Natural killer cell (primary cell): Measurements from ENCODE around the gene COL1A1. TPM values are rescaled to one million over a fixed set of nuclear protein-coding genes. Genes with fewer than 3 reads are reported as not detected.

ENCODE experiments used
- ATAC-seq, 3 donors: fragments of 150-1000 bp in 2 of 3; fragments of 200-7000 bp in 1 of 3; cut with Tn5 transposase; 1 replicate in 1 of 3; 2 replicates in 2 of 3; pipeline ENCODE4 v1.10.0; 2021; ENCODE audit warnings: mild to moderate bottlenecking in 2 of 3, moderate library complexity in 2 of 3
- DNase-seq, 2 donors: peaks; one replicate each; pipeline versions ENCODE4 v3.0.0 to v3.0.0-alpha.2; 2013 to 2021; ENCODE audit warnings: mixed read lengths in 1 of 2
- H3K27ac ChIP-seq: one replicate; pipeline ENCODE4 v1.5.1; 2013; ENCODE audit warnings: mild to moderate bottlenecking, low read length
- H3K27me3 ChIP-seq: one replicate; pipeline ENCODE4 v1.6.1; 2013; ENCODE audit warnings: low read length; ENCODE audit not compliant: control insufficient read depth, insufficient read depth
- H3K36me3 ChIP-seq: one replicate; pipeline ENCODE4 v1.6.1; 2013; ENCODE audit warnings: low read length; ENCODE audit not compliant: control insufficient read depth, insufficient read depth
- H3K4me1 ChIP-seq: one replicate; pipeline ENCODE4 v1.6.1; 2013; ENCODE audit warnings: low read length; ENCODE audit not compliant: control insufficient read depth, insufficient read depth
- H3K4me3 ChIP-seq: one replicate; pipeline ENCODE4 v1.5.1; 2013; ENCODE audit warnings: low read length
- H3K9me3 ChIP-seq: one replicate; pipeline ENCODE4 v1.6.1; 2013; ENCODE audit warnings: low read length; ENCODE audit not compliant: control insufficient read depth, insufficient read depth
- H3K27ac Mint-ChIP-seq, 2 donors: one replicate each; pipeline ENCODE4 v1.8.0; 2022; ENCODE audit warnings: mild to moderate bottlenecking in 2 of 2, mixed read lengths in 2 of 2, moderate library complexity in 1 of 2
- H3K27me3 Mint-ChIP-seq, 2 donors: one replicate each; pipeline ENCODE4 v1.8.0; 2022; ENCODE audit warnings: low read depth in 2 of 2, mixed read lengths in 2 of 2
- H3K36me3 Mint-ChIP-seq: one replicate; pipeline ENCODE4 v1.8.0; 2022; ENCODE audit warnings: mixed read lengths
- H3K4me1 Mint-ChIP-seq, 2 donors: one replicate each; pipeline ENCODE4 v1.8.0; 2022; ENCODE audit warnings: mixed read lengths in 2 of 2
- H3K4me3 Mint-ChIP-seq: one replicate; pipeline ENCODE4 v1.8.0; 2022; ENCODE audit warnings: mild to moderate bottlenecking, moderate library complexity, mixed read lengths
- H3K9me3 Mint-ChIP-seq, 2 donors: one replicate each; pipeline ENCODE4 v1.8.0; 2022; ENCODE audit warnings: mixed read lengths in 2 of 2
- CTCF ChIP-seq: fragments of 200-600 bp; IDR thresholded peaks from one replicate; pipeline ENCODE4 v1.8.0; 2022; ENCODE audit warnings: antibody characterized with exemption
- WGBS: methylation state at CpG from one replicate; pipeline ENCODE4 v1.1.7; 2013; ENCODE audit warnings: missing lambda C conversion rate; ENCODE audit not compliant: insufficient coverage; 5-methylcytosine and 5-hydroxymethylcytosine counted together
- intact Hi-C: fragments of 100-400 bp; cut with micrococcal nuclease; formaldehyde crosslinking; loops from one replicate; pipeline ENCODE4 v1.14.2; 2022
- total RNA-seq, 4 donors: library from RNA; stranded (reverse); fragments of 120-200 nt in 1 of 4; gene quantifications; one replicate each; pipeline versions ENCODE4 v1.2.3 to v1.2.4, GENCODE V29; 2013 to 2022

Gene COL1A1
- total RNA-seq, 3 donors from 2014 or later (not counting 1 experiment from before 2014, with no cell fraction given), result 2.3 to 7.5 (median 2.6) TPM

GRCh38 chr17:50184611-50185398 is 16.6 kb downstream of the COL1A1 start:
- no peak overlapping the region for H3K4me3 Mint-ChIP-seq
- H3K36me3 ChIP-seq, result peaks cover 25% of the 10 kb centered on the region
- intact Hi-C loops, result no loop called here
- H3K36me3 Mint-ChIP-seq, result no peaks in the 10 kb centered on the region
- whole genome bisulfite sequencing, result 70% methylated on average over 18 of the region's 19 CpGs
- H3K27me3 ChIP-seq, result no peaks in the 10 kb centered on the region
- DNase-seq (no peak), ATAC-seq (no peak)
- H3K27me3 Mint-ChIP-seq, result no peaks in the 10 kb centered on the region
- no peak overlapping the region for H3K27ac Mint-ChIP-seq
- peaks cover 32% of the 10 kb centered on the region for H3K4me1 ChIP-seq
- H3K9me3 ChIP-seq, result no peaks in the 10 kb centered on the region
- H3K9me3 Mint-ChIP-seq, result no peaks in the 10 kb centered on the region
- no peak overlapping the region for H3K4me3 ChIP-seq
- no peak for TF ChIP-seq CTCF
- peaks cover 9 to 16% of the 10 kb centered on the region in 2 donors for H3K4me1 Mint-ChIP-seq
- H3K27ac ChIP-seq, result no peak overlapping the region

GRCh38 chr17:50184064-50184463 is 17.4 kb downstream of the COL1A1 start:
- peak overlapping the region; percentile 55 for H3K4me3 Mint-ChIP-seq
- no peak for TF ChIP-seq CTCF
- H3K27ac ChIP-seq, result no peak overlapping the region
- H3K4me1 Mint-ChIP-seq, result peaks cover 9 to 16% of the 10 kb centered on the region in 2 donors
- peak overlapping the region; percentile 19 to 41 for H3K27ac Mint-ChIP-seq
- H3K36me3 ChIP-seq, result peaks cover 21% of the 10 kb centered on the region
- no peak overlapping the region for H3K4me3 ChIP-seq
- H3K27me3 Mint-ChIP-seq, result no peaks in the 10 kb centered on the region
- H3K4me1 ChIP-seq, result peaks cover 32% of the 10 kb centered on the region
- intact Hi-C loops, result no loop called here
- no peaks in the 10 kb centered on the region for H3K9me3 Mint-ChIP-seq
- DNase-seq (no peak), ATAC-seq (no peak)
- WGBS, result 30% methylated on average over 5 of the region's 8 CpGs
- H3K27me3 ChIP-seq, result no peaks in the 10 kb centered on the region
- H3K9me3 ChIP-seq, result no peaks in the 10 kb centered on the region
- H3K36me3 Mint-ChIP-seq, result no peaks in the 10 kb centered on the region

DNA sequence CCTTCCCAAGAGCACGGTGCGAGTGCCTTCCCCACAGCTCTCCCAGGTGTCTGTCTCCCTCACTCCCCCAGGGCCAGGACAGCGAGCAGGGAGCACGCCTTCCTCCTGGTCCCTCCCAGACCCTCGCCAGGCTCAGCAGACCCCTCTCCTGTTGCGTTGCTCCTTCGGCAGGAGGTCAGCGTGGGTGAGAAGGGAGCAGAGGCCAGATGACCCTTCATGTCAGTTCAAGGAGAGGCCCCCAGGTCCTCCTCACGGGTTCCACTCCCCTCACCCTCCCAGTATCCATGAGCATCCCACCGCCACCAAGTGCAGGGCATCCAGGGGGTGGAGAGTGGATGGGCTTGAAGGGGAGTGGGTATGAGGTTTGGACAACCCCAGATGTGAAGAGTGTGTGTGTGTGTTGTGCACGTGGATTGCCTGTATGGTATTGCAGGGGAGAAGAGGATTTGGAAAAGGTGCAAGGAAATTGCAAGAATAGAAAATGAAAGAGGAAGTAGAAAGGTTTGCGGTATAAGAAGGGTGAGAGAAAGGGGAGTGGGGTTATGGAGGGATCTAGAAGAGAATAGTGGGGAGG is 17.9 kb downstream of the COL1A1 start:
- Mint-ChIP-seq H3K9me3 (no peaks in the 10 kb centered on the region), H3K27ac (peak overlapping the region; percentile 19 to 41), H3K27me3 (no peaks in the 10 kb centered on the region), H3K4me3 (peak overlapping the region; percentile 55), H3K36me3 (no peaks in the 10 kb centered on the region), H3K4me1 (peaks cover 11 to 17% of the 10 kb centered on the region in 2 donors)
- Histone ChIP-seq H3K36me3 (peaks cover 21% of the 10 kb centered on the region), H3K27me3 (no peaks in the 10 kb centered on the region), H3K9me3 (no peaks in the 10 kb centered on the region), H3K4me1 (peaks cover 33% of the 10 kb centered on the region), H3K27ac (no peak overlapping the region), H3K4me3 (no peak overlapping the region)
- WGBS, result 63% methylated on average over 11 of the region's 12 CpGs
- intact Hi-C loops, result no loop called here
- DNase-seq (no peak), ATAC-seq (peak; percentile 45 to 50 (median 45))
- TF ChIP-seq CTCF, result no peak
